GM12892 (cell line): ENCODE measurements around the gene PMM1.
A peak's percentile ranks its signal among the peaks of the same experiment; 100 is the strongest.
"Not testable (repeated sequence)": the region's sequence is repeated elsewhere in the genome, so short reads cannot be mapped to it uniquely, and the experiment has no call there.

ENCODE experiments used
- DNase-seq: peaks from one replicate; pipeline ENCODE4 v3.0.0; 2011; ENCODE audit not compliant: insufficient read length
- FAIRE-seq: peaks from 2 replicates; lab custom pipeline; 2011; peaks lifted over from hg19 to GRCh38; lab: Jason Lieb, UNC
- POLR2A ChIP-seq: IDR thresholded peaks from 2 replicates; pipeline ENCODE4 v1.6.1; 2011; ENCODE audit warnings: low read depth, low read length, control low read depth
- POLR2AphosphoS5 ChIP-seq: IDR thresholded peaks from 2 replicates; pipeline ENCODE4 v1.6.1; 2011; ENCODE audit warnings: low read depth, low read length, control low read depth
- TAF1 ChIP-seq: IDR thresholded peaks from 2 replicates; pipeline ENCODE4 v1.6.1; 2011; ENCODE audit warnings: low read depth, mild to moderate bottlenecking, control low read depth, low read length, borderline replicate concordance

Gene PMM1

DNA sequence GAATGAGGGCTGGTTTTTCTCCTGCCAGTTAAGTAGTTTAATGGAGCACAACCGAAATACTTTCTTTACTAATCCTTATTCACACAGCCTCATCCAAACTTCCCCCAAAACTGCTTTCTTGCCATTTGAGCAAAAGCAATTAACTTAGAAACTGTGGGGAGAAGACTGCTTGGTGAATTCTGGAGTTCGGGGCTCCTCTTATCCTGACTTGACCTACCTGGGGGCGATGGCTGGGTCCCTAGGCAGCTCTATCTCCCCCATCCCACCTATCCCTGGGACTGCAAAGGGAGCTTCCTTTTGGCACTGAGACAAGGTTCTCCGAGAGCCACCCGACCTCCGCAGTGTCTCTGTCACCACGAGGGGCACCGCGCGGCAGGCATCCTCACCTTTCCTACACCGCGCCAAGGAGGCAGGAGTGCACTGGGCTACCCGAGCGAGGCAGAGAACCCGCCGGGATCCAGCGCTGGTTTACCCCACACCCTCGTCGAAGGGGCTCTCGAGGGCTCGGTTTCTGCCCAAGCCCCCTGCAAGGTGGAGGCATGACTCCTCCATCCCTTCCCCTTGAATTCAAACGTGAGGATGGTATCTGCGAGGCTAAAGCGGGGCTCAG, 30.4 kb upstream of the PMM1 start:
- DNase-seq (peak; percentile 25), FAIRE-seq (no peak)
- TF ChIP-seq POLR2A = no peak
- TF ChIP-seq POLR2AphosphoS5 = no peak
- TF ChIP-seq TAF1 = 0 out of 2 replicates have a peak, but pooled peaks have one; percentile 31

DNA sequence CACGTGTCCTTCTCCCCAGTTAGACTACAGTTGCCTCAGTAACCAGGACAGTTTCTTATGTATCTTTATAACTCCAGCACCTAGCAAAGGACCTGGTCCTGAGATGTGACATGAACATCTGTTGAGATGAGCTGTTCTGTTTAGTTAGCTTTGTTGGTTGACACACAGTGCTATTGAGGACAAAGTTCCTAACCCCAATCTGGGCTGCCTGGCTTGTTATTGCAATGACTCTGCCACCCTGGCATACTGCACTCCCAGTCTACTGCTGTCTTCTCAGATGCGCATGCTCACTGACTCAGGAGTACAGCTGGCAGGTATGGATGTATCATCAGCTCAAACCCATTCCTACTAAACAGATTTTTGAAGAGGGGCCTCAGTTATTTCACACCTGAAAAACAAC, 23.8 kb upstream of the PMM1 start:
- FAIRE-seq (no peak), DNase-seq (no peak)
- no peak for TF ChIP-seq POLR2AphosphoS5
- no peak for TF ChIP-seq TAF1
- TF ChIP-seq POLR2A = no peak

DNA sequence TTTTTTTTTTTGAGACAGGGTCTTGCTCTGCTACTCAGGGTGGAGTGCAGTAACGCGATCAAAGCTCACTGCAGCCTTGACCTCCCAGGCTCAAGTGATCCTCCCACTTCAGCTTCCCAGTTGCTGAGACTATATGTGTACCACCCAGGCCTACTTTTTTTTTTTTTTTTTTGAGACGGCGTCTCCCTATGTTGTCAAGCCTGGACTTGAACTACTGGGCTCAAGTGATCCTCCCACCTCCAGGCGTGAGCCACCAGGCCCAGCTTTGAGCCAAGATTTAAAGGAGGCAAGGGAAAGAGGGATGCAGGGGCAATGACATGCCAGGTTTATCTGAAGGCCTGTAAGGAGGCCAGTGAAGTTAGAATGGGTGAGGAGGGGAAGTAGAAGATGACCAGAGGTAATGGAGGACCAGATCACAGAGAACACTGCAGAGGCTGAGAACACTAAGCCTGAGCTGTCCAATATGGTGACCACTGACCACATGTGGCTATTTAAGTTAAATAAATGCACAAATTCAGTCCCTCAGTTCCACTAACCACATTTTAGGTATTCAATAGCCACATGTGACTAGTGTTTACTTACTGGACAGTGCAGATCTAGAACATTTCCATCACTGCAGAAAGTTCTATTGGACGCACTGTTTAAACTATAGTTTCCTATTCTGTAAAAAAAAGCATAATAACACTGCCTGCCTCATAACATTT, 23.1 kb upstream of the PMM1 start:
- FAIRE-seq (no peak), DNase-seq (no peak)
- TF ChIP-seq POLR2A = no peak
- no peak for TF ChIP-seq POLR2AphosphoS5
- TF ChIP-seq TAF1 = no peak

DNA sequence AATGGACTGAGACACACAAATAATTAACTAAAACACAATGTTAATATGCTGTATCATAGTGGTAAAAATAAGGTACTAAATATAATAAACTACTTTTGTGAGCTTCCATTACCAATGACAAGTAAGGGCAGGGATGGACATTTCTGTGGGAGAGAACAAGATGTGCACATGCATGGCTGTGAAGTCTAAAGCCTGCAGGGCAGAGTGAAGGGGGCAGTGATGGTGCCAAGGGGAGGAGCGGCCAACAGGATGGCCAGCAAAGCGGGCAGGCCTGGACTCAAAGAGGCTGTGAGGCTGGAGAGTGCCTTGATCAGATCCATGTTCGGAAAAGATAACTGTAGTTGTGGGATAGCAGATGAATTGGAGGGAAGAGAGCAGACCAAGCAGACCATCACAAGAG, 18.7 kb upstream of the PMM1 start:
- TF ChIP-seq POLR2A = no peak
- TF ChIP-seq POLR2AphosphoS5 = no peak
- no peak for TF ChIP-seq TAF1
- FAIRE-seq (no peak), DNase-seq (no peak)

DNA sequence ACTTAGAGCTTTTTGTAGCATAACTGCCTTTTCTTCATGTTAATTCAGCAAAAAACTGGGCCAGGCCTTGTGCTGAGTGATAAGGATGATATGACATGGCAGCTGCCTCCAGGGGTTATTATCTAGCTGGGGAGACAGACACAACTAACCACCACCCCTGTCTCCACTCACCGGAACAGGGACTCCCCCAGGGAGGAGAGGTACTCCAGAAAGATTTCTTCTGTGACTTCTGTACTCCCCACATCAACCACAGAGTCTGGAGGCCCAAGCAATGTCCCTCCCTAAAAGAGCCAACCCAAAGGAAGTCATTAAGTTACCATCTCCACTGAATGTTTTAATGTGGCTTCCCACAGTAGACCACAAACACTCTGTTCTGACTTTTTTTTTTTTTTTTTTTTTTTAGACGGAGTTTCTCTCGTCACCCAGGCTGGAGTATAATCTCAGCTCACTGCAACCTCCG, 14.3 kb upstream of the PMM1 start:
- no peak for TF ChIP-seq POLR2A
- TF ChIP-seq POLR2AphosphoS5 = no peak
- no peak for TF ChIP-seq TAF1
- FAIRE-seq (peak; percentile 80), DNase-seq (peak; percentile 47)

DNA sequence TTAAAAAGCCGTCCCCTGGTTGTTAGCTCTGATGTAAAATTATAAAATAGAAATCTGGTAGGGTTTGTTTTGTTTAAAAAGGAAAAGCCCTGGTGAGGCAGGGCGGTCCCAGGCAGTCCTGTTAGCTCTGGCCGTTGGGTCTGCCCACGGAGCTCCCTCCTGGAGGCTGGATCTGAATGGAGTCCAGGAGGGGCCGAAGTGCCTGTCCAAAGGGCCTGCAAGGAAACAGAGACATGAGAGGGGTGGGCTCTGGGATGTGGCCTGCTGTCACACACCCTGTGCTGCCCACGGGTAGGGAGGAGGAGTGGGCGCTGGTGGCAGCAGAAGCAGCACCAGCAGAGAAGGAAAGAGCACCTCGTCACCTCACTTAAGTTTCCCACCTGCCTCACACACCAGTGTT, 11.3 kb upstream of the PMM1 start:
- no peak for DNase-seq
- no peak for FAIRE-seq
- TF ChIP-seq POLR2AphosphoS5 (no peak), POLR2A (no peak), TAF1 (no peak)

DNA sequence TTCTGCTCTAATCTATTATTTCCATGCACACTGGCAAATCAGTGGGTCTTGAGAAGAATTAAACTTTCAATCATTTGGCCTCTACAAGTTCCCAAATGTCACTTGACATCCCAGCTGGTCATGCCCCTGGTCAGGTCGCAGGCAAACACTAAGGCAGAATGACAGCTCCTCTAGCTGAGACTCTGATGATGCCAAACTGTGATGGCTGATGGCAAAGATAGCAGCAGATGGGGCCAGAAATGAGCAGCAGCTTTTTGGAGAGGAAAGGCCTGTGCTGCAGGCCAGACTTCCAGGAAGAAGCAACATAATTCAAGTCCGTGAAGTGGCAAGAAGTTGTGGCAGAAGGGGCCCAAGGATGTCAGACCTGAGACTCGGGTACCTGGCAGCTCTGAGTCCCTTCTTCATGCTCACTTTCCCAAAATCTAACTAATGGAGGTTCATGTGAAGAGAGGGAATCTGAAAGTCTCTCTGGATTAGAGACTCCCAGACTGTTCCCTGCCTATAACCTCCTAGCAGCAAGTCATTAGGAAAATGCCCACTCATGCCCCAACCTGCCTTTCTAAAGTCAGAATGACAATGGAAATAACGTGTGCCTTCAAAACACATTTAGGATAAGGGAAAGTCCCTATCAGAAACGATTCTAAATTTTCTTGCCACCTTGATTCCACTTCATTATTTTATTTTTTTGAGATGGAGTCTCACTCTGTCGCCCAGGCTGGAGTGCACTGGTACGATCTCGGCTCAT, 9.4 kb upstream of the PMM1 start:
- TF ChIP-seq POLR2A (no peak), POLR2AphosphoS5 (no peak), TAF1 (no peak)
- FAIRE-seq (no peak), DNase-seq (no peak)

DNA sequence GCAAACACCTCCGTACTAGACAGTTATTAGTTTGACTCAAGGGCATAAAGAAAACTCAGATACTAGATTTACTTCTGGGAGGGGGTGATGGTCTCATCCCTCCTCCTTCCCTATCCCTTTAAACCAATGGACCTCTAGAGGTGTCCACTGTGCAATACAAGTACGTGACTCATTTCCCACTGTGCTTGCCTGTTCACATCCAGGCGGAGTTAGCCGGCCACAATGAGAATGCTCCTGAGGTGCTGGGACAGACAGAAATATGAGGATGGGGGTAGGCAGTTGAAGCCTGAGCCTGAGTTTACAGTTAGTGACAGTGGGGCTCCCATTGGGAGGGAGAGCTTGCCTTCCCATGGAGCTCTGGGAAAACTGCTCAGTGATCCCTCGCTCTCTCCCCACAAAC, 8.4 kb upstream of the PMM1 start:
- no peak for TF ChIP-seq TAF1
- TF ChIP-seq POLR2A = no peak
- no peak for TF ChIP-seq POLR2AphosphoS5
- DNase-seq = no peak
- FAIRE-seq = no peak

DNA sequence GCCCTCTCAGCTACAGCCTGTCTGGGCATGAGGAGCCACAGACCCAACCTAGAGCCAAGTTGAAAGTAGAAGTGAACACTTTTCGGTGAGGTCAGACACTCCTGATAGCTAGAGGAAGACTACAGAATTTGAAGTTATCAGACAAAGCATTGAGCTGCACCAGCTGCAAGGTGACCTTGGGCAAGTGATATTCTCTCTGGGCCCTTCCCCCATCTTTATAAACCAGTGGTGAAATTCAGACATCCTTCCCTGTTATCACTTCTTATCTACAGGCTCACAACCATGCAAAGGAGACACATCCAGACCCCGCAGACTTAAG, 8.0 kb upstream of the PMM1 start:
- FAIRE-seq (no peak), DNase-seq (no peak)
- TF ChIP-seq TAF1 = no peak
- no peak for TF ChIP-seq POLR2A
- TF ChIP-seq POLR2AphosphoS5 = no peak

DNA sequence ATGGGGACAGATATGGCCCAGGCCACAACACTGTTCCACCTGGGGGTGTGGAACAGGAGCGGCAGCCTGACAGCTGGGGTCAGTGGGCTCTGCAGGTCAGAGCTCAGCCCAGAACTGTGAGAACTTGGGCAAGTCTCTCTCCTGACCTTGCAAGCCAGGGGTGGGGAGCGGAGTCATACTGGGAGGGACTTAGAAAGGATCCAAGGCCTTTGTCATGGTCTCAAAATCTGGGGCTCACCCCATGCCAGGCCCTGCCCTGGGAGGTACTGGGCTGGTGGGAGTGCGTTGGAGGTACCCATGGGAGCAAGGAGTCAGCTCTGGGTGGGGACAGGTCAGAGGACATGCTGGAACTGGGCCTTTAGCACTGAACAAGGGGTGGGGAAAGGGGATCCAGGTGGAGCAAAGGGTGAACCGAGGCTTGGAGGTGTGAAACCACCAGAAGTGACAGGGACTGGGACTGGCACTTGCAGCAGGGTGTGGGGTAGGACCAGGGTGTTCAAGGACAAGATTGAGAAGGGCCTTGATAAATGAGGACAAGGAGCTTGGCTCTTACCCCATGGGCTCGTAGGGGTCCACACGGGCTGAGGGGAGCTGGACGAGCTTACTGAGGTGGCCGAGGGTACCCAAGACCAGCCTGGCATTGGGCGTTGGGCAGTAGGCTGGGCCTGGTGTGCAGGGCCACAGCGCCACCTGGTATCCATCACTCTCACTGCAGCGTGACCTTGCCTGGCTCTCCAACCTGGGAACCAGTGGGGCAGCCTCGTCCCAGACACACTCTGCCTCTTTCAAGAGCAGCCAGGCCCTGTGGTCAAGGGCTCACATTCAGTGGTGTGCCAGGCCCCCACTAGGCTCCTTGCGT, 7.4 kb upstream of the PMM1 start:
- TF ChIP-seq POLR2AphosphoS5 (no peak), POLR2A (no peak), TAF1 (no peak)
- FAIRE-seq (peak; percentile 79), DNase-seq (no peak)

DNA sequence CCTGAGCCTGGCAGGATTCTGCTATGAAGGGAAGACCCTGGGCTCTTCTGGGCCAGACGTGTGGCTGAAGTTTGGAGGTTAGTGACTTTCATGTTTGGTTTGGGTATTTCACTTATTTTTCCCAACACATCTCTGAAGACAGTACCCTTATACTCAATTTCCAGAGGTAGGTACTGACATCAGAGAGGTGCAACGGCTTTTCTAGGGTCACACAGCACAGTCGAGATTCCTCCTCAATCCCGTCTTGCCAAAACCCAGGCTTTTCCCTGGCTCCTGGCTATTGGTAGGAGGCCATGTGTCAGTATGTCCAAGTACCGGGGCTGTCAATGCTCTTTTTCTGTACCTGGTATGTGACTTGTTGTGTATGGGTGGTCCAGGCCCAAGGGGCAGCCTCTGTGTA, 6.1 kb upstream of the PMM1 start:
- DNase-seq (no peak), FAIRE-seq (no peak)
- TF ChIP-seq POLR2A (no peak), TAF1 (no peak), POLR2AphosphoS5 (peak; percentile 40; the same call in 1 of the 2 replicates)

DNA sequence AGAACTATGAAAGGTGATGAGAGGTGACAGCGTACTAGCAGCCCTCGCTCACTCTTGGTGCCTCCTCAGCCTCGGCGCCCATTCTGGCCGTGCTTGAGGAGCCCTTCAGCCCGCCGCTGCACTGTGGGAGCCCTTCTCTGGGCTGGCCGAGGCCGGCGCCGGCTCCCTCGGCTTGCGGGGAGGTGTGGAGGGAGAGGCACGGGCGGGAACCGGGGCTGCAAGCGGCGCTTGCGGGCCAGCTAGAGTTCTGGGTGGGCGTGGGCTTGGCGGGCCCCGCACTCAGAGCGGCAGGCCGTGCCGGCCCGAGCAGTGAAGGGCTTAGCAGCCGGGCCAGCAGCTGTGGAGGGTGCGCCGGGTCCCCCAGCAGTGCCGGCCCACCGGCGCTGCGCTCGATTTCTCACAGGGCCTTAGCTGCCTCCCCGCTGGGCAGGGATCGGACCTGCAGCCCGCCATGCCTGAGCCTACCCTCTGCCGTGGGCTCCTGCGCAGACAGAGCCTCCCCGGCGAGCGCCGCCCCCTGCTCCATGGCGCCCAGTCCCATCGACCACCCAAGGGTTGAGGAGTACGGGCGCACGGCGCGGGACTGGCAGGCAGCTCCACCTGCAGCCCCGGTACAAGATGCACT, 3.8 kb upstream of the PMM1 start:
- not testable (repeated sequence) for FAIRE-seq, DNase-seq
